Ovary (tissue), 3 donors: ENCODE measurements around the gene PCID2.

Source experiments
- POLR2A ChIP-seq: fragments of 450-650 bp; IDR thresholded peaks from one replicate; pipeline ENCODE4 v1.6.1; 2017; ENCODE audit warnings: antibody characterized with exemption, mild to moderate bottlenecking, moderate library complexity
- TF ChIP-seq, protein P1 (sequence below), 3 donors: fragments of 450-650 bp in 2 of 3; fragments of 200-600 bp in 1 of 3; IDR thresholded peaks; one replicate each; pipeline versions ENCODE4 v1.5.1 to v1.8.0; 2016 to 2022; ENCODE audit warnings: antibody characterized with exemption in 3 of 3, mild to moderate bottlenecking in 1 of 3
- donor health status: DM: no; HTN: no; CAD: no.

DNA sequence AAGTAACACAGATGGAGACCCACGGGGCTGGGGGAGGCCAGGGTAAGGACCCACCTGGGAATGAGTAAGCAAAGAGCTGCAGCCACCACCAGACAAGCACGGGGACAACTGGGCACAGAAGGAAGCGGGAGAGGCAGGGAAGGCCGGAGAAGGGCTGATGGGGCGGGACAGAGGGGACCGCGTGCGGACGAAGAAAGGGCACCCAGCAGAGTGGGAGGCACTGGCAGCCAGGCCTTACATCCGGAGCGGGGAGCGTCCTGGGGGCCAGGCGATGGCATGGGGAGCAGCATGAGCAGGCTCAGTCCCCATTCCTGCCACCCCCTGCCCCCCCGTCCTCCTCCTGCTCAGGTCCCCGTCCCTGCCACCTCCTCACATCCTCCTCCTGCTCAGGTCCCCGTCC lies 47.0 kb downstream of the PCID2 start:
- TF ChIP-seq, protein P1, sequence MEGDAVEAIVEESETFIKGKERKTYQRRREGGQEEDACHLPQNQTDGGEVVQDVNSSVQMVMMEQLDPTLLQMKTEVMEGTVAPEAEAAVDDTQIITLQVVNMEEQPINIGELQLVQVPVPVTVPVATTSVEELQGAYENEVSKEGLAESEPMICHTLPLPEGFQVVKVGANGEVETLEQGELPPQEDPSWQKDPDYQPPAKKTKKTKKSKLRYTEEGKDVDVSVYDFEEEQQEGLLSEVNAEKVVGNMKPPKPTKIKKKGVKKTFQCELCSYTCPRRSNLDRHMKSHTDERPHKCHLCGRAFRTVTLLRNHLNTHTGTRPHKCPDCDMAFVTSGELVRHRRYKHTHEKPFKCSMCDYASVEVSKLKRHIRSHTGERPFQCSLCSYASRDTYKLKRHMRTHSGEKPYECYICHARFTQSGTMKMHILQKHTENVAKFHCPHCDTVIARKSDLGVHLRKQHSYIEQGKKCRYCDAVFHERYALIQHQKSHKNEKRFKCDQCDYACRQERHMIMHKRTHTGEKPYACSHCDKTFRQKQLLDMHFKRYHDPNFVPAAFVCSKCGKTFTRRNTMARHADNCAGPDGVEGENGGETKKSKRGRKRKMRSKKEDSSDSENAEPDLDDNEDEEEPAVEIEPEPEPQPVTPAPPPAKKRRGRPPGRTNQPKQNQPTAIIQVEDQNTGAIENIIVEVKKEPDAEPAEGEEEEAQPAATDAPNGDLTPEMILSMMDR (IDR thresholded peaks at IDR 0.05) = no peak
- TF ChIP-seq POLR2A = no peak
